Cardiac muscle cell (in vitro differentiated cells and primary cell): ENCODE results near the gene ZFAND3. TPM values are rescaled to one million over a fixed set of nuclear protein-coding genes. Genes with fewer than 3 reads are reported as not detected.

Experiments
- DNase-seq, 2 donors: peaks; one replicate each; pipeline versions ENCODE4 v3.0.0 to v3.0.0-alpha.2; 2010 to 2017; ENCODE audit warnings: low read depth in 1 of 2, low spot score in 1 of 2
- H3K27ac ChIP-seq: fragments of 200-600 bp; sonication (generic); 2 replicates; pipeline ENCODE4 v1.5.1; 2016
- H3K27me3 ChIP-seq: fragments of 200-600 bp; sonication (generic); 2 replicates; pipeline ENCODE4 v1.6.0; 2016; ENCODE audit warnings: control low read depth
- H3K36me3 ChIP-seq: fragments of 200-600 bp; sonication (generic); 2 replicates; pipeline ENCODE4 v1.5.1; 2016; ENCODE audit warnings: control low read depth
- H3K4me1 ChIP-seq: fragments of 200-600 bp; sonication (generic); 2 replicates; pipeline ENCODE4 v1.8.1; 2017; ENCODE audit warnings: low read depth, mild to moderate bottlenecking, mixed run types
- H3K4me3 ChIP-seq: fragments of 200-600 bp; sonication (generic); 2 replicates; pipeline ENCODE4 v1.5.1; 2016; ENCODE audit warnings: mild to moderate bottlenecking
- H3K9me3 ChIP-seq: fragments of 200-600 bp; sonication (generic); 2 replicates; pipeline ENCODE4 v1.5.1; 2017; ENCODE audit warnings: low read depth, mild to moderate bottlenecking, control low read depth
- CTCF ChIP-seq: IDR thresholded peaks from 2 replicates; pipeline ENCODE4 v1.5.1; 2012; ENCODE audit warnings: low read depth, mild to moderate bottlenecking, low read length
- polyA plus RNA-seq: library from polyadenylated mRNA; unstranded; fragments of >200 nt; fragmentation: Nextera tagmentation; extraction: Ambion mirVana; gene quantifications from 2 replicates; pipeline ENCODE4 v1.2.1, GENCODE V29; 2016
- total RNA-seq: library from RNA; depleted of rRNA; stranded (reverse); fragments of >200 nt; gene quantifications from 2 replicates; pipeline ENCODE4 v1.2.3, GENCODE V29; 2016

ZFAND3 gene
- total and polyA plus RNA-seq, 2 experiments from 2014 or later = 49.9 to 68.0 TPM

- H3K27ac ChIP-seq = no peak overlapping the region
- no peak for DNase-seq
- no peaks in the 10 kb centered on the region for H3K27me3 ChIP-seq
- no peaks in the 10 kb centered on the region for H3K4me1 ChIP-seq
- TF ChIP-seq CTCF = no peak
- no peaks in the 10 kb centered on the region for H3K36me3 ChIP-seq
- H3K4me3 ChIP-seq = no peak overlapping the region
- H3K9me3 ChIP-seq = no peaks in the 10 kb centered on the region
Observed at GRCh38 chr6:37965964-37966676, 146.6 kb downstream of the ZFAND3 start.

GRCh38 chr6:37966801-37967200 lies 147.3 kb downstream of the ZFAND3 start:
- Histone ChIP-seq H3K27me3 (no peaks in the 10 kb centered on the region), H3K4me1 (no peaks in the 10 kb centered on the region), H3K27ac (no peak overlapping the region), H3K36me3 (no peaks in the 10 kb centered on the region), H3K4me3 (no peak overlapping the region), H3K9me3 (no peaks in the 10 kb centered on the region)
- no peak for TF ChIP-seq CTCF
- DNase-seq = no peak

GRCh38 chr6:37967651-37968050 lies 148.1 kb downstream of the ZFAND3 start:
- DNase-seq = no peak

GRCh38 chr6:37971266-37971665 lies 151.7 kb downstream of the ZFAND3 start:
- Histone ChIP-seq H3K27me3 (no peaks in the 10 kb centered on the region), H3K4me1 (no peaks in the 10 kb centered on the region), H3K27ac (no peak overlapping the region), H3K36me3 (no peaks in the 10 kb centered on the region), H3K9me3 (no peaks in the 10 kb centered on the region), H3K4me3 (no peak overlapping the region)
- no peak for DNase-seq
- no peak for TF ChIP-seq CTCF

More at GRCh38 chr6:37967651-37968050, 148.1 kb downstream of the ZFAND3 start:
- Histone ChIP-seq H3K27ac (no peak overlapping the region), H3K4me3 (no peak overlapping the region), H3K36me3 (no peaks in the 10 kb centered on the region), H3K9me3 (no peaks in the 10 kb centered on the region), H3K4me1 (no peaks in the 10 kb centered on the region), H3K27me3 (no peaks in the 10 kb centered on the region)
- no peak for TF ChIP-seq CTCF

GRCh38 chr6:37971711-37972390 lies 152.3 kb downstream of the ZFAND3 start:
- H3K4me3 ChIP-seq = no peak overlapping the region
- no peak overlapping the region for H3K27ac ChIP-seq
- no peak for DNase-seq
- H3K4me1 ChIP-seq = no peaks in the 10 kb centered on the region
- H3K36me3 ChIP-seq = no peaks in the 10 kb centered on the region
- TF ChIP-seq CTCF = no peak
- no peaks in the 10 kb centered on the region for H3K27me3 ChIP-seq
- no peaks in the 10 kb centered on the region for H3K9me3 ChIP-seq
